Myometrial cell (primary cell): ENCODE data around the gene SYN1. TPM values are rescaled to one million over a fixed set of nuclear protein-coding genes. Genes with fewer than 3 reads are reported as not detected.

Source experiments
- total RNA-seq: library from RNA; depleted of rRNA; stranded (reverse); fragments of >200 nt; gene quantifications from 2 replicates; pipeline ENCODE4 v1.2.3, GENCODE V29; 2015

SYN1 gene
- total RNA-seq = 0.18 and 0.29 TPM in 2 replicates

DNA sequence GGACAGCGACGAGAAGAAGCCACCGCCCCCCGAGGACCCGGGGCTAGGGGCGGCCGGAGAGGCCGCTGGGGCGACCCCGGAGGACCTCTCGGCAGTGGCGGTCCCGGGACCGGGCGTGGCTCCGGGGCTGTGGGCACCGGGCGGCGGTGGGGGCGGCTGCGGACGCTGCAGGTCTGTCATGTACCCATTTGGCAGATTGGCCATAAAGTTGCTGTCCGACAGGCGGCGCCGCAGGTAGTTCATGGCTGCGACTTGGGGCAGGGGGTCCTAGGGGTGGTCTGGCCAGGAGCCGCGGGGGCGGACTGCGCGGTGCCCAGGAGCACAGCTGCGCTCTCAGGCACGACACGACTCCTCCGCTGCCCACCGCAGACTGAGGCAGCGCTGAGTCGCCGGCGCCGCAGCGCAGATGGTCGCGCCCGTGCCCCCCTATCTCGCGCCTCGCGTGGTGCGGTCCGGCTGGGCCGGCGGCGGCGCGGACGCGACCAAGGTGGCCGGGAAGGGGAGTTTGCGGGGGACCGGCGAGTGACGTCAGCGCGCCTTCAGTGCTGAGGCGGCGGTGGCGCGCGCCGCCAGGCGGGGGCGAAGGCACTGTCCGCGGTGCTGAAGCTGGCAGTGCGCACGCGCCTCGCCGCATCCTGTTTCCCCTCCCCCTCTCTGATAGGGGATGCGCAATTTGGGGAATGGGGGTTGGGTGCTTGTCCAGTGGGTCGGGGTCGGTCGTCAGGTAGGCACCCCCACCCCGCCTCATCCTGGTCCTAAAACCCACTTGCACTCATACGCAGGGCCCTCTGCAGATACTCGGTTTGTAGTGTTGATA lies at the start of gene SYN1:
Gene SYN1, minus strand, starts transcription at position 372 of the 817 bp plus-strand sequence. Its CDS starts 129 bp downstream, at position 243.

GRCh38 chrX:47658684-47659420 lies 39.2 kb upstream of the SYN1 start, which contains the start of gene UXT:
Gene UXT, minus strand, starts transcription at chrX:47659180. Its CDS starts 253 bp downstream, at chrX:47658927.

GRCh38 chrX:47650164-47651042 lies 30.7 kb upstream of the SYN1 start, which contains the start of gene ELK1:
Gene ELK1, minus strand, starts transcription at chrX:47650563. Its CDS starts 9,122 bp downstream, at chrX:47641441.

GRCh38 chrX:47629419-47630200 lies 10.0 kb upstream of the SYN1 start, which contains the start of gene CFP:
Gene CFP, minus strand, starts transcription at chrX:47629930. Its CDS starts 86 bp downstream, at chrX:47629844.

GRCh38 chrX:47581731-47582647 lies 37.7 kb downstream of the SYN1 start, which contains the start of gene TIMP1:
Gene TIMP1, plus strand, starts transcription at chrX:47582436. Its CDS starts 980 bp downstream, at chrX:47583416.

DNA sequence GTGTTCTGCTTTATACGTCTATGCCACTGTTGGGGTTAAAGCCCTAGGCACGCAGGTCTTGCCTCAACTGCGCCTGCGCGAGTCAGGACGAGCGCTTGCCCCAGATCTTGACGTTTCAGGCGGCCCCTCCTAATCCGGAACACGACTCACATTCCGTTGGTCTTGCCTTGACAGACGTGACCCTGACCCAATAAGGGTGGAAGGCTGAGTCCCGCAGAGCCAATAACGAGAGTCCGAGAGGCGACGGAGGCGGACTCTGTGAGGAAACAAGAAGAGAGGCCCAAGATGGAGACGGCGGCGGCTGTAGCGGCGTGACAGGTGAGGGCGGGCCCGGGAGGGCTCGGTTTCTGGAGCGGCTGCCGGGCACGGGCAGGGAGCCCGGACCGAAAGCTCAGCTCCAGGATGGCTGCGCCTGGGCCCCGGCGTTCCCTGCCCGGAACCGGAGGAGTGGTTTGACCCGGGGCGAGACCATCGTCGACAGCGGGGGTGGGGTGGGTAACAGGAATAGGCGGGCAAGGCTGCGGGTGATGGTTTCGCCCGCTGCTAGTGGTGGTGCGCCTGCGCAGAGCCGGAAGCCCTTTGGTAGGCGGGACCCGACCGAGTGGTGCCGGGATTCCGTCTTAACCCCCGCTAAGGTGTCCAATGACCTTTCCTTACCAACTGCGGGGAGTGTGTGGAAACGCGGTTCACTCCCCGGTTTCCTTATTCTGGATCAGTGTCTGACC lies 58.6 kb downstream of the SYN1 start, which contains the start of gene ARAF:
Gene ARAF, plus strand, starts transcription at position 272 of the 725 bp plus-strand sequence. CDS start 1,763 bp downstream, outside the sequence.

Other genes starting within 250 kb of the SYN1 start
- gene ZNF157, start 249.3 kb downstream of the SYN1 start, total RNA-seq = under 0.01 TPM in 1 of 2 replicates, not detected in the other
- 2.9 and 5.1 TPM in 2 replicates for gene ZNF41, start 136.6 kb downstream of the SYN1 start, total RNA-seq
- gene ARAF, start 58.7 kb downstream of the SYN1 start, total RNA-seq = 34.4 and 38.6 TPM in 2 replicates
- gene TIMP1, start 37.4 kb downstream of the SYN1 start, total RNA-seq = 1,804 and 2,007 TPM in 2 replicates
- gene CFP, start 10.1 kb upstream of the SYN1 start, total RNA-seq = 0.53 TPM in 1 of 2 replicates, not detected in the other
- 37.0 and 38.1 TPM in 2 replicates for gene ELK1, start 30.7 kb upstream of the SYN1 start, total RNA-seq
- gene UXT, start 39.3 kb upstream of the SYN1 start, total RNA-seq = 117 and 127 TPM in 2 replicates
- gene ZNF81, start 217.0 kb upstream of the SYN1 start, total RNA-seq = 1.2 and 2.5 TPM in 2 replicates